Measurements from ENCODE around the gene RBBP8NL. TPM values are rescaled to one million over a fixed set of nuclear protein-coding genes. Genes with fewer than 3 reads are reported as not detected.

The RBBP8NL gene
- total and polyA plus RNA-seq, 9 of the 15 experiments (the other 6 are each of a cell fraction or from before 2014, with no cell fraction given): not detected

- TF ChIP-seq HES1 (IDR thresholded peaks at IDR 0.05; ENCODE audit: low read depth) (no peak), POLR2A (conservative IDR thresholded peaks at IDR 0.05) (peak; percentile 52; the same call in 1 of the 2 replicates), NCOA4 (IDR thresholded peaks at IDR 0.05; ENCODE audit: partially characterized antibody) (no peak), SIN3A (IDR thresholded peaks at IDR 0.05; ENCODE audit: borderline replicate concordance in 2 of 2, control insufficient read depth in 1 of 2, low read depth in 2 of 2, low read length in 2 of 2) (peak; percentile 35 to 85; a peak in 2 of 4 replicates), RBM15 (IDR thresholded peaks at IDR 0.05; ENCODE audit: insufficient read depth, low read length) (no peak), RERE (CRISPR knock-in tag; IDR thresholded peaks at IDR 0.05; ENCODE audit: borderline replicate concordance) (peak; percentile 57; the same call in 1 of the 2 replicates), SMARCB1 (IDR thresholded peaks at IDR 0.05; ENCODE audit: insufficient read length, low read depth) (no peak), ARID1B (IDR thresholded peaks at IDR 0.05) (0 out of 2 replicates have a peak, but pooled peaks have one; percentile 3), FOXK2 (conservative IDR thresholded peaks at IDR 0.05 in 1 of 2, IDR thresholded peaks at IDR 0.05 in 1 of 2; ENCODE audit: low read depth in 2 of 2) (no peak), ZBTB7A (IDR thresholded peaks at IDR 0.05; ENCODE audit: borderline replicate concordance, control insufficient read depth, low read depth, low read length) (peak; percentile 57; the same call in 1 of the 2 replicates), ETV6 (IDR thresholded peaks at IDR 0.05; ENCODE audit: borderline replicate concordance in 1 of 2, low read depth in 2 of 2, low read length in 1 of 2) (peak; percentile 55 to 77; a peak in 3 of 4 replicates), ETV6 (CRISPR knock-in tag; IDR thresholded peaks at IDR 0.05; ENCODE audit: borderline replicate concordance) (no peak), KLF1 (tag; IDR thresholded peaks at IDR 0.05) (no peak), ZKSCAN3 (CRISPR knock-in tag; IDR thresholded peaks at IDR 0.05) (no peak), ZNF668 (CRISPR knock-in tag; IDR thresholded peaks at IDR 0.05) (no peak), CBFB (CRISPR knock-in tag; IDR thresholded peaks at IDR 0.05) (0 out of 2 replicates have a peak, but pooled peaks have one; percentile 31), MBD2 (IDR thresholded peaks at IDR 0.05; ENCODE audit: borderline replicate concordance, low read depth) (peak; percentile 23; the same call in 1 of the 2 replicates)
- TF ChIP-seq, protein P1, sequence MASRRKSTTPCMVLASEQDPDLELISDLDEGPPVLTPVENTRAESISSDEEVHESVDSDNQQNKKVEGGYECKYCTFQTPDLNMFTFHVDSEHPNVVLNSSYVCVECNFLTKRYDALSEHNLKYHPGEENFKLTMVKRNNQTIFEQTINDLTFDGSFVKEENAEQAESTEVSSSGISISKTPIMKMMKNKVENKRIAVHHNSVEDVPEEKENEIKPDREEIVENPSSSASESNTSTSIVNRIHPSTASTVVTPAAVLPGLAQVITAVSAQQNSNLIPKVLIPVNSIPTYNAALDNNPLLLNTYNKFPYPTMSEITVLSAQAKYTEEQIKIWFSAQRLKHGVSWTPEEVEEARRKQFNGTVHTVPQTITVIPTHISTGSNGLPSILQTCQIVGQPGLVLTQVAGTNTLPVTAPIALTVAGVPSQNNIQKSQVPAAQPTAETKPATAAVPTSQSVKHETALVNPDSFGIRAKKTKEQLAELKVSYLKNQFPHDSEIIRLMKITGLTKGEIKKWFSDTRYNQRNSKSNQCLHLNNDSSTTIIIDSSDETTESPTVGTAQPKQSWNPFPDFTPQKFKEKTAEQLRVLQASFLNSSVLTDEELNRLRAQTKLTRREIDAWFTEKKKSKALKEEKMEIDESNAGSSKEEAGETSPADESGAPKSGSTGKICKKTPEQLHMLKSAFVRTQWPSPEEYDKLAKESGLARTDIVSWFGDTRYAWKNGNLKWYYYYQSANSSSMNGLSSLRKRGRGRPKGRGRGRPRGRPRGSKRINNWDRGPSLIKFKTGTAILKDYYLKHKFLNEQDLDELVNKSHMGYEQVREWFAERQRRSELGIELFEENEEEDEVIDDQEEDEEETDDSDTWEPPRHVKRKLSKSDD (conservative IDR thresholded peaks at IDR 0.05; ENCODE audit: low read length): no peak
Observed at GRCh38 chr20:62365814-62366369, 61.4 kb downstream of the RBBP8NL start (continued).

Data from K562 (cell line).